ENCODE data around the gene EXT2. TPM values are rescaled to one million over a fixed set of nuclear protein-coding genes. Genes with fewer than 3 reads are reported as not detected.

The EXT2 gene
- total RNA-seq, 2 donors from 2014 or later = 26.6 to 28.8 TPM

DNA sequence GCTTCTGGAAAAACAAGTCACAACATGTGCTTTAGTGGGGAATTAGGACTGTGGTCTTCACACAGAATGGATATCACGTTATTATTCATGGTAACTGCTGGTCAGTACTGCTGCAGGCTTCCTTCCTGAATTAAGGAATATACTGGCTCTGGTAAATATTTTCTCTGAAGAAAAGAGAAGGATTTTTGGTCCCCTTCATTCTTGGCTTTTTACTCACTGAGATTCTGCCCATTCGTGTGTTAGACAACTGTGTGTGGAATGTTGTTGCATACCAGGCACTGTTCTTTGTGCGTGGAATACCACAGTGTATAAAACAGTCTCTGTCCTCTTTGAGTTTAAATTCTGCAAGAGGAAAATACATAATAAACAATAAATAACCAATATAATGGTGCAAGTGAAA, 134.1 kb downstream of the EXT2 start:
- Mint-ChIP-seq H3K4me3 (no peak overlapping the region), H3K4me1 (ENCODE audit: low read depth) (peaks cover 15% of the 10 kb centered on the region), H3K27me3 (ENCODE audit: low read depth) (no peaks in the 10 kb centered on the region), H3K9me3 (no peaks in the 10 kb centered on the region), H3K27ac (no peak overlapping the region), H3K36me3 (ENCODE audit: insufficient read depth in 2 of 2) (no peaks in the 10 kb centered on the region)
- no peak for DNase-seq
- no peak for ATAC-seq (replicated peaks in 1 of 2)

- no peak overlapping the region for H3K27ac Mint-ChIP-seq
- peaks cover 0 to 3% of the 10 kb centered on the region in 2 donors for H3K36me3 Mint-ChIP-seq (ENCODE audit: insufficient read depth in 2 of 2)
- no peaks in the 10 kb centered on the region for H3K9me3 Mint-ChIP-seq
Observed at GRCh38 chr11:44235765-44236201, 140.3 kb downstream of the EXT2 start.

DNA sequence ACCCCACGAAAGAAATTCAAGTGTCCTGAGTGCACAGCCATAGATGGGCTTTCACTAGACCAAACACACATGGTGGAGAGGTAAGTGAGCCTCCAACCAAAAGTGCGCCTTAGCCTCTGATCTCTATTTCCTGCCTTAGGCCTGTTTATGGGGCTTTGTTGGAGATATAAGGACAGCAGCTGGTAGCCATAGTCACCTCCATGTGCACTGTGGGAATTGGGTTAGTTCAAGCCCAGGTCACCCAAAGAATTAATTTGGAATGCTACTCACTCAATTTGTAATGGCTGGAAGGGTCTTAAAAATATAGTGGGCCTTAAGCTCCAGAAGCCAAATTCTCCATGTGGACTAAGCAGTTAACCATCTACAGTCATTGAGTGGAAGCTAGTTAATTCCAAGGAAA, 140.8 kb downstream of the EXT2 start:
- Mint-ChIP-seq H3K36me3 (ENCODE audit: insufficient read depth in 2 of 2) (peaks cover 0 to 3% of the 10 kb centered on the region in 2 donors), H3K4me1 (ENCODE audit: low read depth) (no peaks in the 10 kb centered on the region), H3K9me3 (no peaks in the 10 kb centered on the region), H3K4me3 (no peak overlapping the region), H3K27ac (no peak overlapping the region), H3K27me3 (ENCODE audit: low read depth) (no peaks in the 10 kb centered on the region)
- no peak for DNase-seq
- no peak for ATAC-seq (replicated peaks in 1 of 2)

More at GRCh38 chr11:44235765-44236201, 140.3 kb downstream of the EXT2 start:
- DNase-seq (no peak), ATAC-seq (replicated peaks in 1 of 2) (no peak)
- no peaks in the 10 kb centered on the region for H3K4me1 Mint-ChIP-seq (ENCODE audit: low read depth)
- no peaks in the 10 kb centered on the region for H3K27me3 Mint-ChIP-seq (ENCODE audit: low read depth)
- H3K4me3 Mint-ChIP-seq = no peak overlapping the region

- Mint-ChIP-seq H3K27ac (no peak overlapping the region), H3K9me3 (no peaks in the 10 kb centered on the region), H3K36me3 (ENCODE audit: insufficient read depth in 2 of 2) (peaks cover 0 to 3% of the 10 kb centered on the region in 2 donors), H3K4me1 (ENCODE audit: low read depth) (no peaks in the 10 kb centered on the region), H3K4me3 (no peak overlapping the region), H3K27me3 (ENCODE audit: low read depth) (no peaks in the 10 kb centered on the region)
- ATAC-seq (replicated peaks in 1 of 2) (no peak), DNase-seq (no peak)
Observed at GRCh38 chr11:44237156-44237555, 141.7 kb downstream of the EXT2 start.

DNA sequence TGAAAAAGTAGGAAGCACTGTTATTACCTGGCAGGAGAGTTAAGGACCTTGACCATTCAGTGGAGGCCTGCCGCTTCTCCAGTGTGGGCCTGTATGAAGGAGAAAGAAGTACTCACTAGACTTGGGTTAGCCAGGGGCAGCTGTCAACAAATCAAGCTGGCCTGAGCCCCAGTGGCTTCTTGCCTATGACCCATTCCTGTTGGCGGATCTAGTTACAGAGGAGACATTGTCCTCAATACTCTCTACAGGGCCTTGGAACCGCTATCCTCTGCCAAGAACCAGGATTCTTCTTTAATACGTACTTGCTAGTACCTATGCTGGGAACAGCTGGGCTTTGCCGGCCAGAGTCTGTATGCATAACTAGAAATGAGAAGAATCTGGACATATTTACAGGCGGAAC, 146.4 kb downstream of the EXT2 start:
- Mint-ChIP-seq H3K27me3 (ENCODE audit: low read depth) (no peaks in the 10 kb centered on the region), H3K4me3 (no peak overlapping the region), H3K27ac (no peak overlapping the region), H3K9me3 (no peaks in the 10 kb centered on the region), H3K36me3 (ENCODE audit: insufficient read depth in 2 of 2) (peaks cover 0 to 3% of the 10 kb centered on the region in 2 donors), H3K4me1 (ENCODE audit: low read depth) (no peaks in the 10 kb centered on the region)
- ATAC-seq (replicated peaks in 1 of 2) (no peak), DNase-seq (no peak)

- H3K4me3 Mint-ChIP-seq = no peak overlapping the region
- no peak for ATAC-seq (replicated peaks in 1 of 2)
- H3K9me3 Mint-ChIP-seq = no peaks in the 10 kb centered on the region
- DNase-seq = no peak
- no peaks in the 10 kb centered on the region for H3K4me1 Mint-ChIP-seq (ENCODE audit: low read depth)
- H3K27me3 Mint-ChIP-seq (ENCODE audit: low read depth) = no peaks in the 10 kb centered on the region
- peaks cover 1 to 2% of the 10 kb centered on the region in 2 donors for H3K36me3 Mint-ChIP-seq (ENCODE audit: insufficient read depth in 2 of 2)
- H3K27ac Mint-ChIP-seq = no peak overlapping the region
Observed at GRCh38 chr11:44243086-44243485, 147.6 kb downstream of the EXT2 start.

DNA sequence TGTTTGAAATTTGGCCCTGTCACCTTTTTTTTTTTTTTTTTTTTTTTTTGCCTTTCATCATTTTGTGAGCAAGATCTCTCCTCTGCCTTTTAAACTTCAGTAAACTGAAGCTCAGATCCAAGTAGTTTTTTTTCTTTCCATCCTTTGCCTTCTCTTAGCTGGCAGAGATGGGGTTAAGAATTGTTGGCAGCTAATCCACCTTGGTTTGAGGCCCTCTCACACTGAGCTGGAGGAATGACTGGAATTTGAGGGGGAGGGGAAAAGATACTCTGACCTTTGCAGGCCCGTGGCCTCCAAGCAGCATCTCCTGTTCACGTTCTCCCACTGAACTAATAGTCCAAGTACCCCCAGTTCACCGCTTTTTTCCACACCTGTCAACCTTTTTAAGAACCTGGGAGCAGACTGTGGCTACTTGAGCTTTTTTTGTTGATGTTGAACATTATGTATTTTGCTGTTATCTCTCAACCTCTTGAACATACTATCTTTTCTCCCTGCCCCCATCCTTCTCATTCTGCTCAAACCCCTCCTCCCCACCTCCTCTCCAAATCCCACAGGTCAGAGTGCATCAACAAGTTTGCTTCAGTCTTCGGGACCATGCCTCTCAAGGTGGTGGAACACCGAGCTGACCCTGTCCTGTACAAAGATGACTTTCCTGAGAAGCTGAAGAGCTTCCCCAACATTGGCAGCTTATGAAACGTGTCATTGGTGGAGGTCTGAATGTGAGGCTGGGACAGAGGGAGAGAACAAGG, 148.3 kb downstream of the EXT2 start:
- H3K4me3 Mint-ChIP-seq = no peak overlapping the region
- ATAC-seq (replicated peaks in 1 of 2) = no peak
- no peaks in the 10 kb centered on the region for H3K4me1 Mint-ChIP-seq (ENCODE audit: low read depth)
- DNase-seq = no peak
- H3K36me3 Mint-ChIP-seq (ENCODE audit: insufficient read depth in 2 of 2) = peaks cover 0 to 2% of the 10 kb centered on the region in 2 donors
- H3K9me3 Mint-ChIP-seq = no peaks in the 10 kb centered on the region
- no peaks in the 10 kb centered on the region for H3K27me3 Mint-ChIP-seq (ENCODE audit: low read depth)
- no peak overlapping the region for H3K27ac Mint-ChIP-seq

GRCh38 chr11:44244639-44245310, 149.3 kb downstream of the EXT2 start:
- DNase-seq (no peak), ATAC-seq (replicated peaks in 1 of 2) (no peak)
- Mint-ChIP-seq H3K27me3 (ENCODE audit: low read depth) (no peaks in the 10 kb centered on the region), H3K36me3 (ENCODE audit: insufficient read depth in 2 of 2) (peaks cover 0 to 4% of the 10 kb centered on the region in 2 donors), H3K4me1 (ENCODE audit: low read depth) (no peaks in the 10 kb centered on the region), H3K9me3 (no peaks in the 10 kb centered on the region), H3K4me3 (no peak overlapping the region), H3K27ac (no peak overlapping the region)

- H3K36me3 Mint-ChIP-seq (ENCODE audit: insufficient read depth in 2 of 2) = peaks cover 5 to 6% of the 10 kb centered on the region in 2 donors
- ATAC-seq (replicated peaks in 1 of 2) = no peak
- H3K9me3 Mint-ChIP-seq = peaks cover 0 to 3% of the 10 kb centered on the region in 2 donors
- no peak overlapping the region for H3K27ac Mint-ChIP-seq
- no peaks in the 10 kb centered on the region for H3K4me1 Mint-ChIP-seq (ENCODE audit: low read depth)
- H3K27me3 Mint-ChIP-seq (ENCODE audit: low read depth) = no peaks in the 10 kb centered on the region
- no peak for DNase-seq
- no peak overlapping the region for H3K4me3 Mint-ChIP-seq
Observed at GRCh38 chr11:44246726-44247125, 151.2 kb downstream of the EXT2 start.

DNA sequence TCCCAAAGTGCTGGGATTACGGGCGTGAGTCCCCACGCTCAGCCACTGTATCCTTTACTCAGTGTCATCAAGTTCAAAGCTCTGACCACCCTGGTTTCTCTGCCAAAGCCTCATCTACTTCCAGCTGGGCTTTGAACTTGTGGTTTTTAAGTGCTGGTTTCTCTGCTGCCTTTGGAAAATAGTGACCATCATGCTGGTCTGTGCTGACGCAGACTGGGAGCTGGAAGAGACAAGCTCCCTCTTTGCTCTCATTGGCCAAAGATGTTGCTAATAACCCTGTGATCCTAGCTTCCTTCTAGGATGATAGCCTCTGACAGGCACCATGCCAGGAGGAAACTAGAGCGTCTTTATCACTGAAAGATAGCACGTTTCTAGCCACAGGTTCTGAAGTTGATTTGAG, 152.0 kb downstream of the EXT2 start:
- ATAC-seq (replicated peaks in 1 of 2) (no peak), DNase-seq (no peak)
- Mint-ChIP-seq H3K4me1 (ENCODE audit: low read depth) (no peaks in the 10 kb centered on the region), H3K27ac (no peak overlapping the region), H3K27me3 (ENCODE audit: low read depth) (no peaks in the 10 kb centered on the region), H3K9me3 (peaks cover 7 to 11% of the 10 kb centered on the region in 2 donors), H3K36me3 (ENCODE audit: insufficient read depth in 2 of 2) (peaks cover 12 to 14% of the 10 kb centered on the region in 2 donors), H3K4me3 (no peak overlapping the region)

GRCh38 chr11:44248109-44248508, 152.6 kb downstream of the EXT2 start:
- H3K27me3 Mint-ChIP-seq (ENCODE audit: low read depth) = no peaks in the 10 kb centered on the region
- DNase-seq (no peak), ATAC-seq (replicated peaks in 1 of 2) (no peak)
- peaks cover 12 to 17% of the 10 kb centered on the region in 2 donors for H3K9me3 Mint-ChIP-seq
- peaks cover 18 to 19% of the 10 kb centered on the region in 2 donors for H3K36me3 Mint-ChIP-seq (ENCODE audit: insufficient read depth in 2 of 2)
- H3K4me1 Mint-ChIP-seq (ENCODE audit: low read depth) = no peaks in the 10 kb centered on the region
- H3K4me3 Mint-ChIP-seq = no peak overlapping the region
- no peak overlapping the region for H3K27ac Mint-ChIP-seq

GRCh38 chr11:44250421-44250820, 154.9 kb downstream of the EXT2 start:
- DNase-seq (no peak), ATAC-seq (replicated peaks in 1 of 2) (no peak)
- Mint-ChIP-seq H3K27ac (no peak overlapping the region), H3K27me3 (ENCODE audit: low read depth) (no peaks in the 10 kb centered on the region), H3K4me1 (ENCODE audit: low read depth) (no peaks in the 10 kb centered on the region), H3K9me3 (peaks cover 12 to 18% of the 10 kb centered on the region in 2 donors), H3K36me3 (ENCODE audit: insufficient read depth in 2 of 2) (peaks cover 19 to 21% of the 10 kb centered on the region in 2 donors), H3K4me3 (no peak overlapping the region)

DNA sequence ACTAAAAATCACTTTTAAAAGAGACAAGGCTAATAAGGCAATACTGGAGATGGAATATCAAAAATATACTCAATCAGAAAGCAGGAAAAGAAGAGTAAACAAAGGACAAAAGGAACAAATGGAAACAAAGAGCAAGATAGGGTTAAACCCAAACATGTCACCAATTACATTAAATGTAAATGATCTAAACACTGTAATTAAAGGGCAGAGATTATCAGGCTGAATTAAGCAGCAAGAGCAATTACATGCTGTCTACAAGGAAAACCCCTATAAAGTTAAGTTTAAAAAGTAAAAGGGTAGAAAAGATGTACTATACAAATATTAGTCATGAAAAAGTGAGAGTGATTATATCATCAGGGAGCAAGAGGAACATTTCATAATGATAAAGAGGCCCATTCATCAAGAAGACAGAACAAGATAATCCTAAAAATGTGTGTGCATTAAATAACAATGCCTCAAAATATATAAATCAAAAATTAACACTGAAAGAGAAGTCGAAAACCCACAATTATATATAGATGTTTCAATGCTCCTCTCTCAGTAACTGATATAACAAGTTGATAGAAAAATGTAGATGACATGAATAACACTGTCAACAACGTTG, 157.6 kb downstream of the EXT2 start:
- no peak for ATAC-seq (replicated peaks in 1 of 2)
- Mint-ChIP-seq H3K27me3 (ENCODE audit: low read depth) (no peaks in the 10 kb centered on the region), H3K9me3 (peaks cover 12 to 18% of the 10 kb centered on the region in 2 donors), H3K36me3 (ENCODE audit: insufficient read depth in 2 of 2) (peaks cover 17 to 21% of the 10 kb centered on the region in 2 donors), H3K4me3 (no peak overlapping the region), H3K27ac (no peak overlapping the region), H3K4me1 (ENCODE audit: low read depth) (peaks cover 7% of the 10 kb centered on the region)
- no peak for DNase-seq

All from activated T-cell treated with anti-CD3 and anti-CD28 coated beads, Interleukin-2, amount 50 U/mL, for 72 hours (primary cell).